Vagina (tissue), 2 donors: ENCODE results near the gene SPX.

ENCODE experiments used
- POLR2A ChIP-seq, 2 donors: fragments of 450-650 bp; IDR thresholded peaks; one replicate each; pipeline ENCODE4 v1.6.1; 2017; ENCODE audit warnings: antibody characterized with exemption in 2 of 2, mild to moderate bottlenecking in 2 of 2, moderate library complexity in 2 of 2
- POLR2AphosphoS5 ChIP-seq, 2 donors: sonication (generic); formaldehyde crosslinking; IDR thresholded peaks; one replicate each; pipeline ENCODE4 v1.9.0; 2017; ENCODE audit warnings: antibody characterized with exemption in 2 of 2, mild to moderate bottlenecking in 2 of 2, low read depth in 1 of 2; ENCODE audit not compliant: insufficient read depth in 1 of 2
- TF ChIP-seq, protein P1 (sequence below), 3 experiments: fragments of 450-650 bp in 2 of 3; fragments of 200-600 bp in 1 of 3; sonication (generic) in 1 of 3; IDR thresholded peaks; one replicate each; pipeline ENCODE4 v1.5.1; 2017 to 2019; ENCODE audit warnings: antibody characterized with exemption in 3 of 3, mild to moderate bottlenecking in 2 of 3, moderate library complexity in 2 of 3

DNA sequence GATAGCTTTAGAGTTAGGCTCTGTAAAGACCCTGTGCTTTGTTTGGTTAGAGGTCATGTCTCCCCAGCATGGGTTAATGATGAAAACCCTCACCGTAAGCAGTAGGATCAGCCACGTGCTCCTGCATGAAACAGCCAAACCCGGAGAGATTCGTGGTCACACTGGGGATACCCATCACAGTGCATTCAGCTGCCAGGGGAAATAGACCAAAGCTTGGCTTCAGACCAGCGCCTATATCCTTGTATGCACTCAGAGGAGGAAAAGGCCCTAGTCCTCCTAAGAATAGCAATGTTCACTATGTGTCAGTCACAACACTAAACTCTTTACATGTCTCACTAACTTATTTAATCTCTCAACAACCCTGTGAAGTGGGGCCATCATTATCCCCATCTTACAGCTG is 16.3 kb downstream of the SPX start:
- no peak for TF ChIP-seq POLR2AphosphoS5 (IDR thresholded peaks at IDR 0.05; ENCODE audit: insufficient read depth in 1 of 2, low read depth in 1 of 2)
- TF ChIP-seq, protein P1, sequence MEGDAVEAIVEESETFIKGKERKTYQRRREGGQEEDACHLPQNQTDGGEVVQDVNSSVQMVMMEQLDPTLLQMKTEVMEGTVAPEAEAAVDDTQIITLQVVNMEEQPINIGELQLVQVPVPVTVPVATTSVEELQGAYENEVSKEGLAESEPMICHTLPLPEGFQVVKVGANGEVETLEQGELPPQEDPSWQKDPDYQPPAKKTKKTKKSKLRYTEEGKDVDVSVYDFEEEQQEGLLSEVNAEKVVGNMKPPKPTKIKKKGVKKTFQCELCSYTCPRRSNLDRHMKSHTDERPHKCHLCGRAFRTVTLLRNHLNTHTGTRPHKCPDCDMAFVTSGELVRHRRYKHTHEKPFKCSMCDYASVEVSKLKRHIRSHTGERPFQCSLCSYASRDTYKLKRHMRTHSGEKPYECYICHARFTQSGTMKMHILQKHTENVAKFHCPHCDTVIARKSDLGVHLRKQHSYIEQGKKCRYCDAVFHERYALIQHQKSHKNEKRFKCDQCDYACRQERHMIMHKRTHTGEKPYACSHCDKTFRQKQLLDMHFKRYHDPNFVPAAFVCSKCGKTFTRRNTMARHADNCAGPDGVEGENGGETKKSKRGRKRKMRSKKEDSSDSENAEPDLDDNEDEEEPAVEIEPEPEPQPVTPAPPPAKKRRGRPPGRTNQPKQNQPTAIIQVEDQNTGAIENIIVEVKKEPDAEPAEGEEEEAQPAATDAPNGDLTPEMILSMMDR (IDR thresholded peaks at IDR 0.05), result no peak
- TF ChIP-seq POLR2A (IDR thresholded peaks at IDR 0.05), result no peak
